Pancreas (tissue), 10 donors: ENCODE measurements around the gene RYR3. TPM values are rescaled to one million over a fixed set of nuclear protein-coding genes. Genes with fewer than 3 reads are reported as not detected.

Source experiments
- ATAC-seq, 4 donors: fragments of 200-7000 bp; cut with Tn5 transposase; one replicate each; pipeline versions ENCODE4 v1.8.0 to v1.9.1; 2020; ENCODE audit warnings: mild to moderate bottlenecking in 4 of 4, moderate library complexity in 4 of 4
- DNase-seq, 6 donors: peaks; one replicate each; pipeline ENCODE4 v3.0.0-alpha.2; 2020
- FAIRE-seq: peaks from 2 replicates; lab custom pipeline; 2012; peaks lifted over from hg19 to GRCh38; lab: Jason Lieb, UNC
- H3K27ac ChIP-seq, 4 donors: fragments of 200-600 bp; sonication (generic); 1 replicate in 3 of 4; 2 replicates in 1 of 4; pipeline versions ENCODE4 v1.5.0 to v1.8.0; 2020
- H3K27me3 ChIP-seq, 4 donors: fragments of 200-600 bp; one replicate each; pipeline ENCODE4 v1.8.0; 2021
- H3K36me3 ChIP-seq, 3 donors: fragments of 200-600 bp; sonication (generic) in 1 of 3; one replicate each; pipeline versions ENCODE4 v1.5.0 to v1.8.0; 2020 to 2021
- H3K4me1 ChIP-seq, 3 donors: fragments of 200-600 bp; one replicate each; pipeline ENCODE4 v1.8.0; 2021
- H3K4me3 ChIP-seq, 4 donors: fragments of 200-600 bp; sonication (generic) in 2 of 4; one replicate each; pipeline versions ENCODE4 v1.5.0 to v1.8.0; 2020 to 2021
- H3K9me3 ChIP-seq, 4 donors: fragments of 200-600 bp; one replicate each; pipeline ENCODE4 v1.8.0; 2021
- WGBS, 2 donors: extraction: QIAGEN DNeasy Blood & Tissue Kit; methylation state at CpG; one replicate each; pipeline ENCODE4 v1.1.7; 2013; 5-methylcytosine and 5-hydroxymethylcytosine counted together
- intact Hi-C, 3 donors: fragments of 100-400 bp; cut with DNase I; formaldehyde crosslinking; loops; one replicate each; pipeline versions ENCODE4 v1.11.1 to v1.14.2; 2022
- polyA plus RNA-seq, 2 donors: library from polyadenylated mRNA; stranded (reverse); fragments of 200-250 nt; gene quantifications; one replicate each; pipeline ENCODE4 v1.2.3, GENCODE V29; 2013
- total RNA-seq, 6 donors: library from RNA; stranded (reverse); fragmentation: NEBNext Ultra II Directional in 4 of 6; extraction: Animal tissue kit (Norgen Biotek cat#: 25700) in 4 of 6; gene quantifications; one replicate each; pipeline versions ENCODE4 v1.2.1 to v1.2.4, GENCODE V29; 2021 to 2023
- TF ChIP-seq, protein P1 (sequence below), 4 donors: fragments of 200-600 bp; sonication (generic) in 3 of 4; IDR thresholded peaks; one replicate each; pipeline versions ENCODE4 v1.5.0 to v1.8.0; 2021; ENCODE audit warnings: antibody characterized with exemption in 4 of 4
- donor health status: healthy with polysubstance abuse.
- donor health status: DM: no; HTN: no; CAD: no; lungs with moderate emphysema.
- donor health status: DM: no; HTN: no; CAD: no.
- donor health status: control.
- donor health status: control.
- donor health status: Bipolar disorder and iron deficiency.
- donor health status: DM: yes; HTN: yes; CAD: no.
- donor health status: DM: no; HTN: no; CAD: no.
- donor health status: DM: no; HTN: no; CAD: no.
- donor health status: DM: yes; HTN: yes; CAD: no.

The RYR3 gene
- total and polyA plus RNA-seq, 8 donors = 0.03 to 0.52 (median 0.13) TPM

- Histone ChIP-seq H3K27me3 (no peaks in the 10 kb centered on the region), H3K27ac (no peak overlapping the region), H3K4me3 (no peak overlapping the region), H3K36me3 (no peaks in the 10 kb centered on the region), H3K4me1 (no peaks in the 10 kb centered on the region), H3K9me3 (no peaks in the 10 kb centered on the region)
- TF ChIP-seq, protein P1, sequence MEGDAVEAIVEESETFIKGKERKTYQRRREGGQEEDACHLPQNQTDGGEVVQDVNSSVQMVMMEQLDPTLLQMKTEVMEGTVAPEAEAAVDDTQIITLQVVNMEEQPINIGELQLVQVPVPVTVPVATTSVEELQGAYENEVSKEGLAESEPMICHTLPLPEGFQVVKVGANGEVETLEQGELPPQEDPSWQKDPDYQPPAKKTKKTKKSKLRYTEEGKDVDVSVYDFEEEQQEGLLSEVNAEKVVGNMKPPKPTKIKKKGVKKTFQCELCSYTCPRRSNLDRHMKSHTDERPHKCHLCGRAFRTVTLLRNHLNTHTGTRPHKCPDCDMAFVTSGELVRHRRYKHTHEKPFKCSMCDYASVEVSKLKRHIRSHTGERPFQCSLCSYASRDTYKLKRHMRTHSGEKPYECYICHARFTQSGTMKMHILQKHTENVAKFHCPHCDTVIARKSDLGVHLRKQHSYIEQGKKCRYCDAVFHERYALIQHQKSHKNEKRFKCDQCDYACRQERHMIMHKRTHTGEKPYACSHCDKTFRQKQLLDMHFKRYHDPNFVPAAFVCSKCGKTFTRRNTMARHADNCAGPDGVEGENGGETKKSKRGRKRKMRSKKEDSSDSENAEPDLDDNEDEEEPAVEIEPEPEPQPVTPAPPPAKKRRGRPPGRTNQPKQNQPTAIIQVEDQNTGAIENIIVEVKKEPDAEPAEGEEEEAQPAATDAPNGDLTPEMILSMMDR (IDR thresholded peaks at IDR 0.05) = no peak
- ATAC-seq (no peak), FAIRE-seq (no peak), DNase-seq (no peak)
- WGBS, 2 donors = 59 to 63% methylated on average over 5 of the region's 5 CpGs
- intact Hi-C loops = no loop called here
These were observed 192.9 kb downstream of the RYR3 start for GRCh38 chr15:33503681-33504080.

DNA sequence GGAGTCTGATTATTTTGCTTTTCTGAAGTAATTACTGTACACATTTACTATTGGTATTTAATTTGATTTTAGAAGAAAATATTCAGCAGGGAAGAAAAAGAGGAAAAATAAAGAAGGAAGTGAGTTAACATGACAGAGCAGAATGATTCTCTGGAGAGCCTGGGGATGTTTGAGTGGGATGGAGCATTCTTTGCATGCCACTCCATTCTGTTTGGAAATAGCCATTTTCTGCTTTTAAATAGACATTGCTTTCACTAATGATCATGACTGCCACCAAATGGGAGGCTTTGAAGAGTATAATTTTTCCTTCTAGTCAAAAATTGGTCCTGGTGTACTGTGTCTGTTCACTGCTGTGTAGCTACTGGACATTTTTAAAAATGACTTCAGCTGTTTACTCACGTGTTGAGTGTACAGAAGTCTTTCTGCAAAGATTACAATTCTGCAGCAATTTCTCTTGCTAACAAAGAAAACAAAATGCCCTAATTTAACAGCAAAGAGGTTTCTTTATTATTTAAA is 196.1 kb downstream of the RYR3 start:
- no peak for ATAC-seq
- Histone ChIP-seq H3K9me3 (no peaks in the 10 kb centered on the region), H3K27ac (no peak overlapping the region), H3K27me3 (no peaks in the 10 kb centered on the region), H3K36me3 (no peaks in the 10 kb centered on the region), H3K4me3 (no peak overlapping the region), H3K4me1 (no peaks in the 10 kb centered on the region)
- 14 to 15% methylated on average over 1 of the region's 1 CpG for WGBS, 2 donors
- FAIRE-seq = no peak
- intact Hi-C loops = no loop called here
- TF ChIP-seq, protein P1 (IDR thresholded peaks at IDR 0.05) = no peak
- DNase-seq = no peak

DNA sequence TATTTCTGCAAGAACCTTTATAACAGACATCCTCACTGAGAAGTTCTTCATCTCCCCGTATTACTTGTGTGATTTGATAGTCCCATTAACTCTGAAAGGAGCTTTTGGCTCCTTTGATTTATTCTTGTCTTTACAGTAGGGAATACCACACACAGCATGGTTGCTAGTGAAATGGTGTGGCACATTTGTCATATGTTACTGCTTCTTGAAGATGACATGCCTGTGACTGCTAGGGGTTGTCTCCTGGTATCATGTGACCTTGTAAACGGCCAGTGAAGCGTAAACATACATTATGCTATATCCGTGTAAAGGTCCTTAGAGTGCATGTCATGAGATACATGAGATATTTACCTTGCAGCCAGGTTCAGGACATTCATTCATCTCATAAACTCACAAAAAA is 197.9 kb downstream of the RYR3 start:
- Histone ChIP-seq H3K4me1 (no peaks in the 10 kb centered on the region), H3K9me3 (no peaks in the 10 kb centered on the region), H3K4me3 (no peak overlapping the region), H3K36me3 (no peaks in the 10 kb centered on the region), H3K27ac (no peak overlapping the region), H3K27me3 (no peaks in the 10 kb centered on the region)
- 31 to 44% methylated on average over 4 of the region's 4 CpGs for WGBS, 2 donors
- FAIRE-seq (no peak), DNase-seq (no peak), ATAC-seq (no peak)
- intact Hi-C loops = no loop called here
- TF ChIP-seq, protein P1 (IDR thresholded peaks at IDR 0.05) = no peak

GRCh38 chr15:33515121-33515520 is 204.4 kb downstream of the RYR3 start:
- TF ChIP-seq, protein P1 (IDR thresholded peaks at IDR 0.05) = no peak
- no peak for ATAC-seq
- intact Hi-C loops = no loop called here

GRCh38 chr15:33516563-33516962 is 205.8 kb downstream of the RYR3 start:
- intact Hi-C loops = no loop called here
- TF ChIP-seq, protein P1 (IDR thresholded peaks at IDR 0.05) = no peak
- Histone ChIP-seq H3K9me3 (no peaks in the 10 kb centered on the region), H3K27ac (no peak overlapping the region), H3K4me3 (no peak overlapping the region), H3K4me1 (no peaks in the 10 kb centered on the region), H3K36me3 (no peaks in the 10 kb centered on the region), H3K27me3 (no peaks in the 10 kb centered on the region)
- FAIRE-seq (no peak), DNase-seq (no peak), ATAC-seq (no peak)
- 52 to 58% methylated on average over 2 of the region's 2 CpGs for WGBS, 2 donors

More at GRCh38 chr15:33515121-33515520, 204.4 kb downstream of the RYR3 start:
- H3K27me3 ChIP-seq = no peaks in the 10 kb centered on the region
- H3K9me3 ChIP-seq = no peaks in the 10 kb centered on the region
- DNase-seq (no peak), FAIRE-seq (no peak)
- no peak overlapping the region for H3K4me3 ChIP-seq
- no peaks in the 10 kb centered on the region for H3K36me3 ChIP-seq
- 45 to 65% methylated on average over 2 of the region's 2 CpGs for WGBS, 2 donors
- no peak overlapping the region for H3K27ac ChIP-seq
- H3K4me1 ChIP-seq = no peaks in the 10 kb centered on the region
